OCI-LY7 (cell line): ENCODE results near the gene NPB. TPM values are rescaled to one million over a fixed set of nuclear protein-coding genes. Genes with fewer than 3 reads are reported as not detected.

Source experiments
- BruUV-seq: library from RNA; stranded (reverse); fragments of 400-500 nt; replicated peaks from 2 replicates; lab custom pipeline; 2021; lab: Mats Ljungman, UMichigan
- CTCF ChIA-PET: fragments of 300-600 bp; sonication (Branson Sonifier 250); formaldehyde crosslinking; loops from one replicate; lab custom pipeline; 2022; ENCODE audit warnings: antibody characterized with exemption; ENCODE audit not compliant: unreplicated experiment; lab: Charles Lee
- POLR2A ChIA-PET: fragments of 300-600 bp; sonication (Branson Sonifier 250); formaldehyde crosslinking; loops from one replicate; lab custom pipeline; 2022; ENCODE audit warnings: antibody characterized with exemption; lab: Charles Lee
- DNase-seq: peaks from one replicate; pipeline ENCODE4 v3.0.0-alpha.2; 2015; ENCODE audit warnings: low spot score
- H2AFZ ChIP-seq: fragments of 200-600 bp; sonication (generic), shearing (Covaris generic); 2 replicates; pipeline ENCODE4 v1.6.1; 2014; ENCODE audit warnings: mild to moderate bottlenecking, antibody characterized with exemption, low read length, moderate library complexity
- H3K27ac ChIP-seq: fragments of 200-600 bp; sonication (generic); 2 replicates; pipeline ENCODE4 v1.5.1; 2014; ENCODE audit warnings: mixed run types, low read depth, mild to moderate bottlenecking, moderate library complexity, low read length, inconsistent platforms; ENCODE audit not compliant: poor library complexity, severe bottlenecking
- H3K36me3 ChIP-seq: fragments of 200-600 bp; sonication (generic); 2 replicates; pipeline ENCODE4 v1.6.1; 2014; ENCODE audit warnings: mild to moderate bottlenecking, antibody characterized with exemption, low read length, moderate library complexity, mixed read lengths; ENCODE audit not compliant: insufficient read depth
- H3K4me1 ChIP-seq: fragments of 200-600 bp; sonication (generic); 2 replicates; pipeline ENCODE4 v1.5.1; 2014; ENCODE audit warnings: mild to moderate bottlenecking, low read length; ENCODE audit not compliant: insufficient read depth, poor library complexity, severe bottlenecking
- H3K4me2 ChIP-seq: fragments of 200-600 bp; sonication (generic); 2 replicates; pipeline ENCODE4 v1.6.1; 2014; ENCODE audit warnings: mild to moderate bottlenecking, low read length
- H3K4me3 ChIP-seq: fragments of 200-600 bp; sonication (generic); 2 replicates; pipeline ENCODE4 v1.5.1; 2014; ENCODE audit warnings: mild to moderate bottlenecking, low read depth, low read length; ENCODE audit not compliant: poor library complexity, severe bottlenecking
- H3K79me2 ChIP-seq: fragments of 200-600 bp; sonication (generic); 2 replicates; pipeline ENCODE4 v1.6.1; 2016; ENCODE audit warnings: low read depth, mild to moderate bottlenecking, low read length, moderate library complexity, mixed read lengths; ENCODE audit not compliant: insufficient read depth
- H3K9me2 ChIP-seq: fragments of 200-600 bp; sonication (generic); 2 replicates; pipeline ENCODE4 v1.6.1; 2016; ENCODE audit warnings: mild to moderate bottlenecking, low read length, mixed read lengths; ENCODE audit not compliant: insufficient read depth
- H3K9me3 ChIP-seq: fragments of 200-600 bp; sonication (generic); 2 replicates; pipeline ENCODE4 v1.6.1; 2014; ENCODE audit warnings: mild to moderate bottlenecking, mixed run types, low read length, mixed read lengths
- H4K20me1 ChIP-seq: fragments of 200-600 bp; sonication (generic); 2 replicates; pipeline ENCODE4 v1.6.1; 2014; ENCODE audit warnings: mild to moderate bottlenecking, antibody characterized with exemption, low read length, moderate library complexity, mixed read lengths; ENCODE audit not compliant: insufficient read depth
- CTCF ChIP-seq: fragments of 200-600 bp; sonication (generic); conservative IDR thresholded peaks from 2 replicates; pipeline ENCODE4 v1.5.1; 2014; ENCODE audit warnings: mild to moderate bottlenecking, antibody characterized with exemption, low read length, moderate library complexity, mixed read lengths
- EZH2phosphoT487 ChIP-seq: fragments of 200-600 bp; sonication (generic); IDR thresholded peaks from 2 replicates; pipeline ENCODE4 v1.6.1; 2018; ENCODE audit warnings: low read depth, borderline replicate concordance, mild to moderate bottlenecking, mixed run types, antibody characterized with exemption, low read length, moderate library complexity, mixed read lengths
- intact Hi-C: fragments of 100-400 bp; cut with micrococcal nuclease; formaldehyde crosslinking; loops from one replicate; pipeline ENCODE4 v1.10.0; 2022; ENCODE audit not compliant: unreplicated experiment
- total RNA-seq, 2 experiments: library from RNA; depleted of rRNA in 1 of 2; stranded (reverse); fragments of >200 nt in 1 of 2; shearing (Covaris generic) in 1 of 2; gene quantifications; 2 replicates each; pipeline ENCODE4 v1.2.3, GENCODE V29; 2014 to 2022

Gene NPB
- total RNA-seq, 2 experiments from 2014 or later: 2.8 to 3.2 TPM

GRCh38 chr17:81914103-81914850 lies 12.2 kb downstream of the NPB start:
- POLR2A ChIA-PET: interaction anchor here (0.6 kb wide), 1 partner anchor 198 kb away, joined by 6 read pairs; no protein-coding TSS in a partner anchor
- peaks cover 18% of the 10 kb centered on the region for H3K79me2 ChIP-seq
- intact Hi-C loops: no loop called here
- no TSS peak for BruUV-seq
- H3K4me3 ChIP-seq: no peak overlapping the region
- no peaks in the 10 kb centered on the region for H3K9me2 ChIP-seq
- no peak for TF ChIP-seq CTCF
- TF ChIP-seq EZH2phosphoT487: no peak
- CTCF ChIA-PET: no interaction called here
- no peaks in the 10 kb centered on the region for H3K9me3 ChIP-seq
- DNase-seq: no peak
- H4K20me1 ChIP-seq: peaks cover 8% of the 10 kb centered on the region
- H3K27ac ChIP-seq: no peak overlapping the region
- no peak overlapping the region for H3K4me2 ChIP-seq
- no peak overlapping the region for H2AFZ ChIP-seq
- peaks cover 35% of the 10 kb centered on the region for H3K4me1 ChIP-seq
- H3K36me3 ChIP-seq: peaks cover 50% of the 10 kb centered on the region

GRCh38 chr17:81915331-81915730 lies 13.3 kb downstream of the NPB start:
- ChIA-PET CTCF (no interaction called here), POLR2A (interaction anchor here (0.6 kb wide), 1 partner anchor 408 kb away, joined by 4 read pairs; no protein-coding TSS in a partner anchor)
- TF ChIP-seq CTCF: no peak
- no peak for TF ChIP-seq EZH2phosphoT487

More at GRCh38 chr17:81915331-81915730, 13.3 kb downstream of the NPB start:
- BruUV-seq: no TSS peak
- H3K79me2 ChIP-seq: peaks cover 16% of the 10 kb centered on the region
- H3K27ac ChIP-seq: no peak overlapping the region
- H3K4me3 ChIP-seq: no peak overlapping the region
- H3K9me2 ChIP-seq: no peaks in the 10 kb centered on the region
- no peak for DNase-seq
- no peaks in the 10 kb centered on the region for H3K9me3 ChIP-seq
- peaks cover 8% of the 10 kb centered on the region for H4K20me1 ChIP-seq
- H3K4me2 ChIP-seq: no peak overlapping the region
- peaks cover 60% of the 10 kb centered on the region for H3K36me3 ChIP-seq
- H2AFZ ChIP-seq: no peak overlapping the region
- intact Hi-C loops: no loop called here
- peaks cover 32% of the 10 kb centered on the region for H3K4me1 ChIP-seq
